Smooth muscle cell (in vitro differentiated cells): ENCODE measurements around the gene NF1. TPM values are rescaled to one million over a fixed set of nuclear protein-coding genes. Genes with fewer than 3 reads are reported as not detected.

Experiments used
- DNase-seq: peaks from one replicate; lab custom pipeline; 2025; ENCODE audit not compliant: unreplicated experiment; lab: John Stamatoyannopoulos, UW
- H2AFZ ChIP-seq: fragments of 200-600 bp; sonication (generic); 2 replicates; pipeline ENCODE4 v1.6.0; 2016; ENCODE audit warnings: antibody characterized with exemption, low read depth, mild to moderate bottlenecking
- H3F3A ChIP-seq: fragments of 200-600 bp; sonication (generic); 2 replicates; pipeline ENCODE4 v1.6.0; 2017; ENCODE audit warnings: antibody characterized with exemption, low read depth
- H3K27ac ChIP-seq: fragments of 200-600 bp; sonication (generic); 2 replicates; pipeline ENCODE4 v1.5.1; 2016; ENCODE audit warnings: low read depth, mild to moderate bottlenecking
- H3K27me3 ChIP-seq: fragments of 200-600 bp; sonication (generic); 2 replicates; pipeline ENCODE4 v1.6.1; 2016; ENCODE audit warnings: low read depth, mild to moderate bottlenecking
- H3K36me3 ChIP-seq: fragments of 200-600 bp; sonication (generic); 2 replicates; pipeline ENCODE4 v1.5.1; 2016; ENCODE audit warnings: low read depth
- H3K4me1 ChIP-seq: fragments of 200-600 bp; sonication (generic); 2 replicates; pipeline ENCODE4 v1.5.1; 2016; ENCODE audit warnings: low read depth
- H3K4me2 ChIP-seq: fragments of 200-600 bp; sonication (generic); 2 replicates; pipeline ENCODE4 v1.6.0; 2016; ENCODE audit warnings: mild to moderate bottlenecking
- H3K4me3 ChIP-seq: fragments of 200-600 bp; sonication (generic); 2 replicates; pipeline ENCODE4 v1.5.1; 2016; ENCODE audit warnings: mild to moderate bottlenecking
- H3K79me2 ChIP-seq: fragments of 200-600 bp; sonication (generic); 2 replicates; pipeline ENCODE4 v1.6.0; 2016; ENCODE audit warnings: low read depth, mild to moderate bottlenecking
- H3K9ac ChIP-seq: fragments of 200-600 bp; sonication (generic); 2 replicates; pipeline ENCODE4 v1.6.0; 2016; ENCODE audit warnings: low read depth
- H3K9me3 ChIP-seq: fragments of 200-600 bp; sonication (generic); replicated peaks from 2 replicates; pipeline ENCODE4 v1.5.1; 2016; ENCODE audit warnings: low read depth
- H4K20me1 ChIP-seq: fragments of 200-600 bp; sonication (generic); 2 replicates; pipeline ENCODE4 v1.6.0; 2016; ENCODE audit warnings: low read depth
- CTCF ChIP-seq: fragments of 200-600 bp; sonication (generic); IDR thresholded peaks from 2 replicates; pipeline ENCODE4 v1.5.1; 2017; ENCODE audit warnings: borderline replicate concordance, mild to moderate bottlenecking, antibody characterized with exemption; ENCODE audit not compliant: insufficient read depth, poor library complexity, severe bottlenecking
- WGBS: methylation state at CpG from one replicate; pipeline ENCODE4 v1.1.7; 2016; ENCODE audit warnings: low lambda C conversion rate; 5-methylcytosine and 5-hydroxymethylcytosine counted together
- polyA plus RNA-seq: library from polyadenylated mRNA; unstranded; fragments of >200 nt; fragmentation: Nextera tagmentation; extraction: Ambion mirVana; gene quantifications from 2 replicates; pipeline ENCODE4 v1.2.1, GENCODE V29; 2016
- total RNA-seq: library from RNA; depleted of rRNA; stranded (reverse); fragments of >200 nt; gene quantifications from 2 replicates; pipeline ENCODE4 v1.2.3, GENCODE V29; 2014

Gene NF1
- total and polyA plus RNA-seq, 2 experiments from 2014 or later: 7.6 to 74.3 TPM

- no peaks in the 10 kb centered on the region for H3K36me3 ChIP-seq
- no peak overlapping the region for H3K27ac ChIP-seq
- H2AFZ ChIP-seq: no peak overlapping the region
- no peaks in the 10 kb centered on the region for H3K9me3 ChIP-seq
- no peaks in the 10 kb centered on the region for H4K20me1 ChIP-seq
- no peak for TF ChIP-seq CTCF
- H3K4me2 ChIP-seq: no peak overlapping the region
- 92% methylated on average over 11 of the region's 11 CpGs for WGBS
- H3K9ac ChIP-seq: no peak overlapping the region
- H3K27me3 ChIP-seq: no peaks in the 10 kb centered on the region
- DNase-seq: no peak
- H3K4me1 ChIP-seq: no peaks in the 10 kb centered on the region
- no peaks in the 10 kb centered on the region for H3F3A ChIP-seq
- no peaks in the 10 kb centered on the region for H3K79me2 ChIP-seq
- no peak overlapping the region for H3K4me3 ChIP-seq
These were observed 306.9 kb downstream of the NF1 start for GRCh38 chr17:31401456-31402254.

GRCh38 chr17:31404028-31404949 lies 309.5 kb downstream of the NF1 start:
- Histone ChIP-seq H3K4me3 (no peak overlapping the region), H3K27ac (no peak overlapping the region), H3K4me2 (no peak overlapping the region), H3K9me3 (no peaks in the 10 kb centered on the region), H2AFZ (no peak overlapping the region), H3K9ac (no peak overlapping the region), H4K20me1 (no peaks in the 10 kb centered on the region), H3K27me3 (no peaks in the 10 kb centered on the region), H3K79me2 (no peaks in the 10 kb centered on the region), H3K4me1 (no peaks in the 10 kb centered on the region), H3F3A (no peaks in the 10 kb centered on the region), H3K36me3 (no peaks in the 10 kb centered on the region)
- no peak for DNase-seq
- TF ChIP-seq CTCF: no peak
- 88% methylated on average over 19 of the region's 19 CpGs for WGBS

GRCh38 chr17:31405890-31406371 lies 311.2 kb downstream of the NF1 start:
- Histone ChIP-seq H3F3A (no peaks in the 10 kb centered on the region), H3K4me3 (no peak overlapping the region), H3K9me3 (no peaks in the 10 kb centered on the region), H3K9ac (no peak overlapping the region), H2AFZ (no peak overlapping the region), H3K27ac (no peak overlapping the region), H3K36me3 (no peaks in the 10 kb centered on the region), H3K4me2 (no peak overlapping the region), H3K27me3 (no peaks in the 10 kb centered on the region), H3K79me2 (no peaks in the 10 kb centered on the region), H4K20me1 (no peaks in the 10 kb centered on the region), H3K4me1 (no peaks in the 10 kb centered on the region)
- TF ChIP-seq CTCF: no peak
- WGBS: 66% methylated on average over 5 of the region's 5 CpGs
- no peak for DNase-seq
